ENCODE results near the gene PRPSAP1.
"Not testable (repeated sequence)": the region's sequence is repeated elsewhere in the genome, so short reads cannot be mapped to it uniquely, and the experiment has no call there.

PRPSAP1 gene

DNA sequence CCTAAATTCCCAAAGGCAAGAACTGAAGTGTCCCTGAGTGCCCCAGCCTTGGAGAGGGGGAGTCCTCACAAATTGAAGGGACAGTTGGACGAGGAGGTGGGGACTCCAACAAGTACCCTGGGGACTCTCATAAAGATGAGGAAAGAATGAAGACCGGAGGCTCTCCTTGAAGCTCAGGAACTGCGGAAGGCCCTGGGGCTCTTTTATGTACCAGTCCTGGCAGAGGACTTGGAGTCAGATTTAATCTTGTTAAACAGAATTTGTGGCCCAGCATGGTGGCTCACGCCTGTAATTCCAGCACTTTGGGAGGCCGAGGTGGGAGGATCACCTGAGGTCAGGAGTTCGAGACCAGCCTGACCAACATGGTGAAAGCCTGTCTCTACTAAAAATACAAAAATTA is 6.1 kb upstream of the PRPSAP1 start:
- not testable (repeated sequence) for DNase-seq (ENCODE audit: low spot score)

DNA sequence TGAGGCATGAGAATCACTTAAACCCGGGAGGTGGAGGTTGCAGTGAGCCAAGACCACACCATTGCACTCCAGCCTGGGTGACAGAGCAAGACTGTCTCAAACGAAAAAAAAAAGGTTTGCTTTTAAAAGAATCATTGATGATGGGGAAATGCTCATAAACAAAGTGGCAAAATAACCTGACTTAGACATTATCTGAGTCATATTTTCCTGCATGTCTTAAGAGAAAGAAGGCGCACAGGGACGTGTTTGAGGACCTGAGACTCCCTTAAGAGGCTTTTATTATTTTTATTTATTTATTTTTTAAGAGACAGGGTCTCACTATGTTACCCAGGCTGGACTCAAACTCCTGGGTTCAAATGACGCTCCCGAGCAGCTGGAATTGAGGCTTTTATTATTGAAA is 5.7 kb upstream of the PRPSAP1 start:
- no peak for DNase-seq (ENCODE audit: low spot score)

DNA sequence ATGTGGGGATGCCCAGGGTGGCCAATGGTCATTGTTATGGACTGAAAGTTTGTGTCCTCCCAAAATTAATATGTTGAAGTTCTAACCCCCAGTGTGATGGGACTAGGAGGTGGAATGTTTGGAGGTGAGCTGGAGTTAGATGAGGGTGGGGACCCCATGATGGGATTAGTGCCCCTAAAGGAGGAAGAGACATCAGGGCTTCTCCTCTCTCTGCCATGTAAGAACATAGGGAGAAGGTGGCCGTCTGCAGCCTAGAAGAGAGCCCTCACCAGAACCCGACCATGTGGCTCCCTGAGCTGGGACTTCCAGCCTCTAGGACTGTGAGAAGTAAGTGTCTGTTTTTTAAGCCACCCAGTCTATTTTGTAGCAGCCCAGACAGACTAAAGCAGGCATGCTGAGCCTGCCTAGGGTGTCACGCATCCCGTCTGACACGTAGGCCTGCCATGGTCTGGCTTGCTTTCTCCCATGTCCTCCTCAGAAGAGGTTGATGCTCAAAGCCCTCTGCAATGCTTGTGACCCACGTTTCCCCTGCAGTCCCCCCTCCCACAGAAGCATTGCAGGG is 4.0 kb upstream of the PRPSAP1 start:
- DNase-seq (ENCODE audit: low spot score), result no peak

DNA sequence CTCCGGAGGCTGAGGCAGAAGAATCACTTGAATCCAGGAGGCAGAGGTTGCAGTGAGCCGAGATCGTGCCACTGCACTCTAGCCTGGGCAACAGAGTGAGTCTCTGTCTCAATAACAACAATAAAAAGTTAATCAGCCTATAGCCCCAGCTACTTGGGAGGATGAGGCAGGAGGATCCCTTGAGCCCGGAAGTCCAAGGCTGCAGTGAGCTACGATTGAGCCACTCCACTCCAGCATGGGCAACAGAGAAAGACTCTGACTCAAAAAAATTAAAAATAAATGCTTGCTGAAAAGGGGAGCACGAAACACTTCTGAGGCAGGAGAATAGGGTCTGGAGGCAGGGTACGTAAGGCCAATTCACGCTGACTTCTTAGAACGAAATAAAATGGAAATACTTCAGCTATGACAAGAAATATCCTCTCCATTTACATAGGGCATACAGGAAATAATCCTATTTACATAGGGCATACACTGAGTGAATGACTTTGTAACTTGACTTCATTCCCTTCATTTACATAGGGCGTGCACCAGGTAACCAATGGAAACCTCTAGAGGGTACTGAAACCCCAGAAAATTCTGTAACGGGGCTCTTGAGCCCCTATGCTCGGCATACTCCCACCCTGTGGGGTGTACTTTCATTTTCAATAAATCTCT is 3.2 kb upstream of the PRPSAP1 start:
- DNase-seq (ENCODE audit: low spot score), result no peak

DNA sequence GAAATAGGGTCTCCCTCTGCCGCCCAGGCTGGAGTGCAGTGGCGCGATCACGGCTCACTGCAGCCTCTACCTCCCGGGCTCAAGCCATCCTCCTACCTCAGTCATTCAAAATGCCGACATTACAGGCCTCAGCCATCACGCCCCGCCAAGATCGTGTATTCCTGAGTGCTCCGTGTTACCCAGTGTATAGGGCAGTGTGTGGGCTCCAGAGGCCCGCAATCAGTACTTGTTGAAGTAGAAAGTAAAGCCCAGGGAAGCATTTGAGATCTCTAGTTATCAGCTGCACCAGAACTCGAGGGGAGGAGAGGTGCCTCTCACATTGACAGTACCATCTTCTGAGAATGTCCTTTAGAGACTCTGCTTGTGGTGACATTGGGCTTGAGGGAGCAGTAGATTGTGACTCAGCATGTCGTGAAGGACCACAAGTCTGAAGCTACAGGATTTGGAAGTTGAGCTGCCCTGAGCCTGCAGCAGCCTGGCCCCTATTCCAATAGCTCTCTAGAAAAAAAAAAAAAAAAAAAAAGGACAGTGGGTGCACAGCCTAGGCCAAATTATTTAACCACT is 1.1 kb upstream of the PRPSAP1 start:
- no peak for DNase-seq (ENCODE audit: low spot score)

DNA sequence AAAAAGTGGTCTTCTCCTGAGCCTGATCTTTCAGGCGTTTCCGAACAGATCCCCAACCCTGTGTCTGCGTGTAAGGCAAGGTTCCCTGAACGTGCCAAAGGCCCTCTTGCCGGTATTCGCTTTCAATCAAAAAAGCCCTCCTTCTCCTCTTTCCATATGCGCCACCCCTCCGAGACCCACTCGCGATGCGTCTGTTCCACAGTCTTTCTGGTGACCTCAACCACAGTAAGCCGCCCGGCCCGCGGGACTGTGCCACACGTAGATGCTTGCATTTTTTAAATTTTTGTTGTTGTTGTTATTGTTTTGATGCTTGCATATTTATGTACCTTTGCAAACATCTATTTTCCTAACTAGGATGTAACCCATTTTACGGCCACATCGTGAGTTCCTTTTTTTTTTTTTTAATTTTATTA is 607 bp upstream of the PRPSAP1 start:
- DNase-seq (ENCODE audit: low spot score), result no peak

DNA sequence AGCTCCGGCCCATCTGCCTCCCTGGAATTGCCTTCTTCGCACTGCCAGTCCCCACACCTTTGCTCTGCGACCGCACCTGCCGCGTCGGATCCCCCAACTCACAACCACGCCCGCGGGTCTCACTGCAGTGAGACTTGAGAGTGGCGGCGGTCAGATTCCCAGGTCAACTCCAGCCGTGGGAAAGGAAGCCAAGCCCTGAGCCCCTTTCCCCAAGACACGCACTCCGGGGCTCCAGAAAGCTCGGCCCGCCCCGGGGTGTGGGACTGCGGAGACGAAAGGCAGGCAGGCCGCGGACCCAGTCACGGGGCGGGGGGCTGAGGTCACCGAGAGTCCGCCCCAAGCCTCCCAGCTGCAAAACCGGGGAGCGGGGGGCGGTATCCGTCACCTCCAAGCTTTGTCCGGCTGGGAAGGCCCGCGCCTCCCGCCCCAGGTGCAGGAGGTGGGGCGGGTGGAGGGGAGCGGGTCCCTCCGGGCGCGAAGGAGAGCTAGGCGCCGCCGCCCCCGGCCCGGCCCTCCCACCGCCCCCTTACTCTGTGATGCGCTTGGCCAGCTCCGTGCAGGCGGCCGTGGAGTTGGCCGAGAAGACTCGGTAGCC is 615 bp downstream of the PRPSAP1 start:
- peak; percentile 58 for DNase-seq (ENCODE audit: low spot score)

DNA sequence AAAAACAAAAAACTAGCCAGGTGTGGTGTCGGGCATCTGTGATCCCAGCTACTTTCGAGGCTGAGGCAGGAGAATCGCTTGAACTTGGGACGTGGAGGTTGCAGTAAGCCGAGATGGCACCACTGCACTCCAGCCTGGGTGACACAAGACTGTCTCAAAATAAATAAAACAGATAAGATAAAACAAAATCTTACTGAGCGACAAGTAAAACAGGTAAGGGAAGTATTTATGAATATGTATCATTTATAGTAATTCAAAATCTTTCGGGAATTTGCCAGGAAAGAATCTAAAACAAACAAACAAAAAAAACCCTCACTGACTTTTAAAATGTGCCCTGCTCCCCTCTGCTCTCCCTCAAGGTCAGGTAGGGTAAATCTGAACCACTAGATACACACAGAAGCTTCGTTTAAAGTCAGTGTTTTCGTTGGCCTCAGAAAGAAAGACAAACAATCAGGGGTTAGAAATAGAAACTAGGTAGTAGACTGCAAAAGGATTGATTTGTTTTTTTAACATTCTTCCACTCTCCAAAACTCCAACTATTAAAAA is 2.1 kb downstream of the PRPSAP1 start:
- DNase-seq (ENCODE audit: low spot score), result no peak

DNA sequence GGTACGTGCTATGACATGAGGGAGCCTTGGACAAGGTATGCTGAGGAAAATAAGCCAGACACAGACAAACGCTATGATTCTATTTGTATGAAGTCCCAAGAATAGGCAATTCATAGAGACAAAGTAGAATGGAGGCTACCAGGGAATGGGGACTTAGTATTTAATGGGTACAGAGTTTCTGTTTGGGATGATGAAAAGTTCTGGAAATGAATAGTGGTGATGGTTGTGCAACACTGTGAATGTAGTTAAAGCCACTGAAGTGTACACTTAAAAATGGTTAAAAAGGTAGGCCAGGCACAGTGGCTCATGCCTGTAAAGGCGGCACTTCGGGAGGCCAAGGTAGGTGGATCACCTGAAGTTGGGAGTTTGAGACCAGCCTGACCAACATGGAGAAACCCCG is 3.3 kb downstream of the PRPSAP1 start:
- DNase-seq (ENCODE audit: low spot score), result no peak

DNA sequence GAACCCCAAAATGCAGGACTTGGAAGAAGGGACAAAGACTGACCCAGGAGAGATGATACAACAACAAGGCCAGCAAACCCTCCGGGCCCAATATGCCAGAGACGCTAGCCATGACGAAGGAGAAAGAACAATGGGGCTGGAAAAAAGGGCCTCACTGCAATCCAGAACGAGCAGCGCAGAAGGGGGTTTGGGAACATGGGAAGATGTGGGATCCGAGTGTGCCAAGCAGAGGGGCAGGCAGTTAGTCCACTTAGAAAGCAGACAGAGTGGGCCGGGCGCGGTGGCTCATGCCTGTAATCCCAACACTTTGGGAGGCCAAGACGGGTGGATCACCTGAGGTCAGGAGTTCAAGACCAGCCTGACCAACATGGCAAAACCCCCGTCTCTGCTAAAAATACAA is 6.8 kb downstream of the PRPSAP1 start:
- DNase-seq (ENCODE audit: low spot score), result not testable (repeated sequence)

DNA sequence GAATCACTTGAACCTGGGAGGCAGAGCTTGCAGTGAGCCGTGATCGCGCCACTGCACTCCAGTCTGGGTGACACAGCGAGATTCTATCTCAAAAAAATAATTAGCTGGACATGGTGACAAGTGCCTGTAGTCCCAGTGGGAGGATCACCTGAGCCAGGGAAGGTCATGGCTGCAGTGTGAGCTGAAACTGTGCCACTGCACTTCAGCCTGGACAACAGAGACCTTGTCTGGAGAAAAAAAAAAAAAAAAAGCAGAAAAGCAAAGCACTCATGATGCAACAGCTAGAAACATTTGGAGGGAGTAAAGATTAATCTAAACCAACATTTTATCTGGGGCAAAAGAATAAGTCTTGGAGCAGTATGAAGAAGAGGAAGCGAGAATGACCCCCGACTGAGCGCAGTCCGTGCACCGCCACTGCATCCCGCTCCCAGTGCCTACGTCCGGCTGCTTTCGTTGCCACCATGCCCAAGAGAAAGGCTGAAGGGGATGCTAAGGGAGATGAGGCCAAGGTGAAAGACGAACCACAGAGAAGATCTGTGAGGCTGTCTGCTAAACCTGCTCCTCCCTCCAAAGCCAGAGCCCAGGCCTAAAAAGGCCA is 8.2 kb downstream of the PRPSAP1 start:
- no peak for DNase-seq (ENCODE audit: low spot score)

DNA sequence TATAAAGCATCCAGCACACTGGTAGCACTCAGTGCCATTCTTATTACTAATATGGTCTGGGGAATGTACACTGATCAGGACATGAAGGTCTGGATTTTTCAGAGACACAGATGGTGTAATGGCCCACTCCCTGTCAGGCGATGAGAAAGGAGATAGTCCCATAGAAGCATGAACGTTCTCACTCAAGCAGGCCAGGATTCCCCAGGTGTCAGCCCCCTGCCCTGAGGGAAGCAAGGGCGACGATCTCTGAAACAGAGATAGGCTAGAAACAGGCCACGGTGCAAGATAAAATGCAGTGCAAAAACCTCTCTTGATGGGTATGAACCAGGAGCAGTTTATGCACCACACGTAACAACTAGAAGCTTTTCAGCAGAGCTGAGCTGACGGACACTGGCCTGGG is 10.6 kb downstream of the PRPSAP1 start:
- DNase-seq (ENCODE audit: low spot score), result no peak

DNA sequence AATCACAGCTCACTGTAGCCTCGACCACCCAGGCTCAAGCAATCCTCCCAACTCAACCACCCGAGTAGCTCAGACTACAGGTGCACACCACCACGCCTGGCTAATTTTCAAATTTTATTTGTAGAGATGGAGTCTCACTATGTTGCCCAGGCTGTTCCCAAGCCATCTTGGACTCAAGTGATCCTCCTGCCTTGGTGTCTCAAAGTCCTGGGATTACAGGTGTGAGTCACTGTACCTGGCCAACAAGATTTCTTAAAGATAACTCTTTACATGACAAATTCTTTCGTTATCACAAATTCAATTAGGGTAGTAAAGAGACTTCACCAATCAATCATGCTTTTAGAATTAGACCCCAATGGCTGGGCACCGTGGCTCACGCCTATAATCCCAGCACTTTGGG is 12.4 kb downstream of the PRPSAP1 start:
- DNase-seq (ENCODE audit: low spot score), result no peak

DNA sequence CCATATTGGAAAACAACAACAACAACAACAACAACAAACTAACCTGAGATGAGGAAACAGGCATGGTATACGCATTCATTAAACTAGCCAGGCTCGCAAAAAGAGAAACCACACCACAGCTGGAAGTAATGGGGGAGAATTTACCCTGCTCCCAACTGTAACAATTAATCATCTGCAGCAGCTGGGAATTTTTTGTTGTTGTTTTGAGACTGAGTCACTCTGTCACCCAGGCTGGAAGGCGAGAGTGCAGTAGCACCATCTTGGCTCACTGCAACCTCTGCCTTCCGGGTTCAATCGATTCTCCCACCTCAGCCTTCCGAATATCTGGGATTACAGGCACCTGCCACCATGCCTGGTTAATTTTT is 16.3 kb downstream of the PRPSAP1 start:
- no peak for DNase-seq (ENCODE audit: low spot score)

DNA sequence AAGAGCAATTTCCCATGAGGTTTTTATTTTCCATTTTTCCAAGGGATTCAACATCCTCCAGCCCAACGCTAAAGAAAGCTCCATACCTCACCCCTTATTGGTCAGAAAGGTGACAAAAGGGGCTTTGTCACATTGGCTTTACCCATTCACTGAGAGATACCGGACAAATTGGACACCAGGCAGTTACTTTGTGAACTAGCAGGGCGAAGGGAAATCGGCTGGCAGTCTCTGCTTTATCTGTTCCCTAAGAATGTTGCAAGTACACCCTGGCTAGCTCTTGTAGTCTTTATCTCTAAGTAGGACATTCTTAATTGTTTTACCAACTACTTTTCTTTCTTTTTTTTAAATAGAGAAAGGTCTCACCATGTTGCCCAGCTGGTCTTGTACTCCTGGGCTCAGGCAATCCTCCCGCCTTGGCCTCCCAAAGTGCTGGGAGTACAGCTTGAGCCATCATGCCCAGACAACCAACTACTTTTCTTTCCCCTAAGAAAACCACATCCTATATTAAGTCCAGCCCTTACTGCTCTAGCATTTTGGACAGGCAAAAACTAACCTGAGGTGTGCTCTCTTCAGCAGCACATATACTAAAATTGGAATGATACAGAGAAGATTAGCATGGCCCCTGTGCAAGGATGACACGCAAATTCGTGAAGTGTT is 16.8 kb downstream of the PRPSAP1 start:
- DNase-seq (ENCODE audit: low spot score), result no peak

DNA sequence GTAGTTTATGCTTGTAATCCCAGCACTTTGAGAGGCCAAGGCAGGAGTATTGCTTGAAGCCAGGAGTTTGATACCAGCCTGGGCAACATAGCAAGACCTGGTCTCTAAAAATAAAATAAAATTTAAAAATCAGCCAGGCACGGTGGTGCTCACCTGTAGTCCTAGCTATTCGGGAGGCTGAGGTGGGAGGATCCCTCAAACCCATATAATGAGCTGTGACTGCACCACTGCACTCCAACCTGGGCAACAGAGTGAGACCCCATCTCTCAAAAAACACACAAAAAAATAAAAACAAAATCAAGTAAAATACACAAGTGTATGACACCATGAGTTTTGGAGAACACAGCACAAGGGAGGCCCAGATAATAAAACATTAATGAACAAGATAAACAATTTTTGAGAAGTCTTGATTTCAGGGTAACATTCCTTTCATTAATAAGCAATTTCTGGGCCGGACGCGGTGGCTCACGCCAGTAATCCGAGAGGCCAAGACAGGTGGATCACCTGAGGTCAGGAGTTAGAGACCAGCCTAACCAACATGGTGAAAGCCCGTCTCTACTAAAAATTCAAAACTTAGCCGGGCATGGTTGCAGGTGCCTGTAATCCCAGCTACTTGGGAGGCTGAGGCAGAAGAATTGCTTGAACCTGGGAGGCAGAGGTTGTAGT is 17.9 kb downstream of the PRPSAP1 start:
- no peak for DNase-seq (ENCODE audit: low spot score)

DNA sequence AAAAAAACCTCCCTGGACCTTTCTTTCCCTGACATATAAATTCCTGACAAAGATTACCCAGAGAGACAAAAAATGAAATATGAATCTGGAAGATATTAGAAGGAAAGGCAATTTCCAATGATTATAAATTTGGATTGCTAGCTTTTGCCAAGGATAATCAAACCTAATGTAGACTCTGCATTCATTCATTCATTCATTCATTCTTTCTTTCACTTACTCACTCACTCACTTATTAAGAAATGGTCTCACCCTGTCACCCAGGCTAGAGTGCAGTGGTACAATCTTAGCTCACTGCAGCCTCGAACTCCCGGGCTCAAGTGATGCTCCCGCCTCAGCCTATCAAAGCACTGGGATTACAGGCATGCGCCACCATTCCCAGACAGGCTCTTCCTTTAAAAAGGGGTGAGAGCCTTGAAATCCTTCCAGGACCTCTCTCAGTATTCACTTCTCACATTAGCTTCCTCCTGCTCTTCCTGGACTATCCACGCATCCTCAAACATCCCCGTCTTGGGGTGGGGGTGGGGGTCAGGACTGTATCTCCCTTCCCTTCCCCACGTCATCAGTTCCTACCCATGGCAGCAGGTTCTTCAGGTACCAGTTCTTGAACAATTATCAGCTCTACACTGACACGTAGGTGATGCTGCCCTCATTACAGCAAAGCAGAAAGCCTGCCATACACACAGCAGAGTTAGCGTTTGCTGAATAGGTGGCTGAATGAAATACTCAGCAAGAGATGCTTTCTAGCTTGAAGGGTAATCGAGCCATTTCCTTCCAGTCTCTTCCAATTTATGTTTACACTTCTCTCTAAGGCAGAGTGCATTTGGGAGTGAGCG is 19.8 kb downstream of the PRPSAP1 start:
- DNase-seq (ENCODE audit: low spot score), result no peak

DNA sequence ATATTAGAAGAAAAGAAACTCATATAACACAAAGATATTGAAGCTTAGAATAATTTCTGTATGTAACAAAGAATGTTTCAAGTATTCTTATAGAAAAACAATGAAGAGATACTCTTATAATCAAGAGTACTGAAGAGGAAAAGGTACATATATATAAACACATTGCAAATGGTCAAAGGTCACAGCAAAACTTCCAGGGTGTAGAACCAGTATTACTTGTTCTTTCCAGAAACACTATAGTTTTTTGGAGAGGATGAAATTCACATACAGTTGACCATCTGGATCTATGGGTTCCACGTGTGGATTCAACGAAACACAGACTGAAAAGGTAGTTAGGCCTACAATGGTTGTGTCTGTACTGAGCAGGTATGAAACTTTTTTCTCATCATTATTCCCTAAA is 22.6 kb downstream of the PRPSAP1 start:
- DNase-seq (ENCODE audit: low spot score), result no peak

DNA sequence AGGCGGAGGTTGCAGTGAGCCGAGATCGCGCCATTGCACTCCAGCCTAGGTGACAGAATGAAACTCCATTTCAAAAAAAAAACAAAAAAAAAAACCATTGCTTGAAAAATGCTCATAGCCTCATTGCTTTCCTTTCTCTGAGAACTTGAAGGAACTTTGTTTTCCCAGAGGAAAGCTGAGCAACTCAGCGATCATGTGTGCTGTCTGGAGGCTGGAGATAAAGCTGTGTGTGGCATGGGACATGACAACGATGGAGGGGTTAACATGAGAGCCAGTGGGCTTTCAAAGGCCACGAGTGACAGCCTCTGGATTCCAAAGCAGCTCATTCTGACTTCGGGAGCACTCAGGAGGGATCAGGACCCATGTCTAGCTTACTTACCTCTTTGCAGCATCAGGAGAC is 24.1 kb downstream of the PRPSAP1 start:
- no peak for DNase-seq (ENCODE audit: low spot score)

DNA sequence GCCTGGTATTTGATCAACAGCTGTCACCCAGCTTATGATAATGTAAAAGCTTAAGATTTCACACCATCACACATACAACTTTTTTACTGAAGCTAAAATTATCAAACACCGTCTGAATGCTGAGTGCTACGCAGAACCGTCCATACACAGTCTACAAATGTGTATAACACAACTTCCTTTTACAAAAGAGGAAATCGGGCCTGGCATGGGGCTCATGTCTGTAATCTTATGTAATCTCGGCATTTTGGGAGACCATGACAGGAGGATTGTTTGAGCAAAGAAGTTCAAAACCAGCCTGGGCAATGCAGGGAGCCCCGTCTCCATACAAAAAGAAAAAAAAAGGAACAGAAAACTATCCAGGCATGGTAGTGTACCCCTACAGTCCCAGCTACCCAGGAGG is 26.0 kb downstream of the PRPSAP1 start:
- no peak for DNase-seq (ENCODE audit: low spot score)

DNA sequence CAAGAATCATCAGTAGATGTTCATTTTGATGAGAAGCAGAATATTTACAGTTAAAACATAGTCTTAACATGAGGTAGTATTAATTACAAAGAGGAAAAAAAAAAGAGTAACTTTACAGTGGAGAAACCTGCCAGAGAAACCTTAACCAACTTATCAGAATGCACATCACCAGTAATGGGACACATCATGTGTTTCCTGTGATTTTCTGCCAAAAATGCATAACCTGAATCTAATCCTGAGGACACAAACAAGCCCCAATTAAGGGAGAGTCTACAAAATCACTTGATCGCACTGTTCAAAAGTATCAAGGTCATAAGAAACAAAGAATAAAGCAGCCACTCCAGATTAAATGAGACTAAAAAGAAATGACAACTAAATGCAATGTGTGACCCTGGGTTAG is 27.4 kb downstream of the PRPSAP1 start:
- DNase-seq (ENCODE audit: low spot score), result no peak

Data from hepatic stellate cell (primary cell).